SH-SY5Y (cell line): ENCODE measurements around the gene ATP6V0D1.

Experiments used
- GATA2 ChIP-seq: IDR thresholded peaks from 2 replicates; pipeline ENCODE4 v1.6.1; 2011; ENCODE audit warnings: mild to moderate bottlenecking, low read depth, low read length
- GATA3 ChIP-seq: IDR thresholded peaks from 2 replicates; pipeline ENCODE4 v1.6.1; 2011; ENCODE audit warnings: low read depth, mild to moderate bottlenecking, low read length, moderate library complexity

Gene ATP6V0D1

DNA sequence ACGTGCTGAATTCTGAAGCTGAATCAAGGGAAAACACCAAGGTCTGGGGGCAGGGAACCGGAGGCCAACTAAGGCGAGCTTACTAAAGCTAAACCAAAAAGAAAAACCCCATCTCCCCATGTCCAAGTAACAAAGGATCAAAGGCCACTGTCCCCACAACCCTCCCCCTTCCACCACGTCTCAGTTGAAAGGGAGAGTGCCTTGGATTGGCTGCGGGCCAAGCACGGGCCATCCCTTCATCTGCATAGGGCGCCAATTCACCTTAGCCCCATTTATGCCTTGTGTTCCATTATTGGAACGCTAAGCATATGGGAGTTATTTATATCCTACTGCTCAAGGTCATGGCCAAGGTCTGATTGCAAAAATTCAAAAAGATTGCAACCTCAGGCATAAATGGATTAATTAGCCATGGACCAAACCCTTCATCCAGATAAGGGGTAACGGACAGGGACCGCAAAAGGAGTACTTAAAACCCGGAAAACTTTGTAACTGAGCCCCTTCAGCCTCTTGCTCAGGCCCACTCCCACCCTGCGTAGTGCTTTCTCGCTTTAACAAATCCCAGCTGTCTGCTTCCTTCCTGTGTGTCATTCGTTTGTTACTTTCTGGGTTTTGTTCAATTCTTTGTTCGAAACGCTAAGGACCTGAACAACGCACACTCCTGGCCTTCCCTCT is 740 bp upstream of the ATP6V0D1 start:
- TF ChIP-seq GATA3, result no peak
- TF ChIP-seq GATA2, result no peak

DNA sequence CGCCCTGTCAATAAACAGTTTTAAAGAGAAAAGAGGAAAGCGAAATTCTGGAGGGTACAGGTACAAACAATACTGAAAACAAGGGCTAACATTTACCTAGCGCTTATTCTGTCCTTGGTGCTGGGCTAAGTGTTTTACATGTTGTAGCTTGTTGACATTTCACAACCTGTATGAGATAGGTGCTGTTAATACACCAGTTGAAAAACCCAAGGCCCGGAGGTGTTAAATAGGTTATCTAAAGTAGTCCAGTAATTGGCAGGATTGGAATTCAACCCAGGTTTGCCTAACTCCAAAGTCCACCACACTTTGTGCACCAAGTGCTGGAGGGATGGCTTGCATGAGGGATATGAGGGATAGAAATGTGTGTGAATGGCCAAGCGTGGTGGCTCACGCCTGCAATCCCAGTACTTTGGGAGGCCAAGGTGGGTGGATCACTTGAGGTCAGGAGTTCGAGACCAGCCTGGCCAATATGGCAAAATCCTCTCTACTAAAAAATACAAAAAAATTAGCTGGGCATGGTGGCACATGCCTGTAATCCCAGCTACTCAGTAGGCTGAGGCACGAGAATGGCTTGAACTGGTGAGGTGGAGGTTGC is 2.9 kb downstream of the ATP6V0D1 start:
- no peak for TF ChIP-seq GATA3
- no peak for TF ChIP-seq GATA2

DNA sequence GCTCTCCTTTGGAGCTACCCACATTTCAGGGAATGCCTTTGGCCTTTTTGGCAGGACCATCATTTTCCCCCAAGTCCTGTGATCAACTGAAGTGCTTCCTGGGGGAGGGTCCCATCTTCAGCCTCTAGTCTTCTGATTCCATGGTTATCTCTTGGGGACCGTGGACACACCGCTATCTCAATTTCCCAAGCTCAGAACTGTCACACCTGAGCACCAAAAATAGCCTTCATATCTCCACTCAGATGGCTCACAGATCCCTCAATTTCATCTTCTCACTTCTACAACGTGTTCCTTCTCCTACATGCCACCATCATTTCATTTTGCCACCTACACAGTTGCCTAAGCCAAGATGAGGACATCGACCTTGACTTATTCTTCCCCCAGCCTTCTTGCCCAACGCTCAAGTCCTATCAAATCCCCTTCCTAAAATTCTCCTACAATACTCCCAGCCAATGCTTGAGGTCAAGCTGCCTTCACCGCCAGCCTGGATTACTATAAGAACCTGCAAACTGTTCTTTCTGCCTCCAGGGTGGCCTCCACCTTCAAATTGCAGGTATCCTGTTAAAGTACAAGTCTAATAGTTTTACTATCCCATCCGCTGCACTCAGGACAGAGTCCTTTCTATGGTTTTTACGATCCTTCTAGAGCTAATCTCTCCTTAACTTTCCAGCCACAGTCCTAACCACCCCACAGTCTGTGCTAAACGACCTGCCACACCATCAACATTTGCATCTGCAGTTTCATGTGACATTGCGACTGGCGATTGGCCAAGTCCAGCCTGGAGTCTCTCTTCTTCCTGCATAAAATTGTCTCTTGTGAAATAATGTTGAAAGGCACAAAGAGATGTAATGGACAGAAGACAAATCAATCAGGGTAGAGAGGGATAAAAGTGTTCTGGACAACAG is 6.2 kb downstream of the ATP6V0D1 start:
- TF ChIP-seq GATA2 (no peak), GATA3 (no peak)

DNA sequence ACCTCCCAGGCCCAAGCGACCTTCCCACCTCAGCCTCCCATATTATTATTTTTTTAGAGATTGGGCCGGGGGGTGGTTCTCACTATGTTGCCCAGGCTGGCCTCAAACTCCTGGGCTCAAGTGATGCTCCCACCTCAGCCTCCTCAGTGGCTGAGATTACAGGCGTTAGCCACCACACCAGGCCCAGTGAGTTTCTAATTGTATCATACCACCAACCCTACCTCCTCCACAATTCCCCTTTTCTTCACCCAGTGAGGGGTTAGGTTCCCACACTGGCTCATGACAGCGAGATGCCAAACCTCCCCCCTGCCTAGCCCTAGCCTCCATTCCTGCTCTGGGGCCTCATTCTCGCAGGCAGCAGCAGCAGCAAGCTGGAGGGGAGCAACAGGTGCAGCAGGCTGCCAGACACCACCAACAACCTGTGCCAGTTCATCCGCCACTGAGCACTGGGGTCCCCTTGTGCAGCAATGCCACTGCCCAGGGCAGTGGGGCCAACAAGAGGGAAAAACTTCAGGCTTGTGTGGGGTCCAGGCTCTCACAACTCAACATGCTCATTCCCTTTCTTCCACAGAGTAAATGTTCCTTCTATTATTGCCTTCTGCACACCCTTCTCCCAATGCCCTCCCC is 9.1 kb downstream of the ATP6V0D1 start:
- no peak for TF ChIP-seq GATA3
- TF ChIP-seq GATA2, result no peak

DNA sequence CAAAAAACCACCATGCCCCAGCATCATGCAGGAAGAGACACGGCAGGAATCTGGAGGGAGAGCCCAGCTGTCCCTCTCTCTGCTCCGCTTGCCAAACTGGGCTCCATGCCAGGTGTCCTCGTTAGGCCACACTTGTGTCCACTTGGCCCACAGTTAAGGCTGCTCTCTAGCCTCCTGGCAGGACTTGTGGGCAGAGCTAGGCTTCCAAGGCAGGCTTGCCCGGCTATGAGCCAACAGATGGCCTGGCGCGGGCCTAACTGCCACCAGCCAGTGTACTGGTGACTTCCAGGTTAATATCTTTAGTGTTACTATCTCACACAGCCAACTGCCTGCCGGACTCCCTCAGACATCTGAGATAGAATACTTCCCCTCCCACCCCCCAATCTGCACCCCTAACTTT is 10.6 kb downstream of the ATP6V0D1 start:
- no peak for TF ChIP-seq GATA2
- no peak for TF ChIP-seq GATA3

DNA sequence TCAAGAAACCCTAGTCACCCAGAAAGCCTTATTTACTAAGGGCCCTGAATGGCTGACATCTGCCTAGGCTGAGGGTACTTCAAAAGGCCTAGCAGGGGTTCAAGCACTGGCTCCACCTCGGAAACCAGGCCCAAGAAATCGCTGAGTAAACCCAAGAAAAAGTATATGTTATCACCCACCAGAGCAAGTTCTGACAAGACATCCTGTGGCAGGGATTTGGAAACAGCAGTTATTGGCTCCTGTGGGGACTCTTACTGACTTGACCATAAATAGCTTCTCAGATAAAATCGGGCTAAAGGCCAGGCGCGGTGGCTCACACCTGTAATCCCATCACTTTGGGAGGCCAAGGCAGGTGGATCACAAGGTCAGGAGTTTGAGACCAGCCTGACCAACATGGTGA is 12.2 kb downstream of the ATP6V0D1 start:
- TF ChIP-seq GATA2 (no peak), GATA3 (no peak)

DNA sequence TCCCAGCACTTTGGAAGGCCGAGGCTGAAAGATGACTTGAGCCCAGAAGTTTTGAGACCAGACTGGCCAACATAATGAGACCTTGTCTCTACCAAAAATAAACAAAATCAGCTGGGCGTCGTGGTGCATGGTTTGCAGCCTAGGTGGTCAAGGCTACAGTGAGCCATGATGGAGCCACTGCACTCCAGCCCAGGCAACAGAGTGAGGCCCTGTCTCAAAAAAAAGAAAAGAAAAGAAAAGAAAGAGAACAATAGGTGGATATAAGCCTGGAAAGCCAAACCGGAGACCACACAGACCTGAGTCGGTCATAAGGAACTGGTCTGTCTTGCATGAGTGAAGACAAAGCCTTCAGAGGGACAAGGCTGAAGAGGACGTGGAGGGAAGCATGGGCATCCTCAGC is 14.4 kb downstream of the ATP6V0D1 start:
- no peak for TF ChIP-seq GATA3
- no peak for TF ChIP-seq GATA2

DNA sequence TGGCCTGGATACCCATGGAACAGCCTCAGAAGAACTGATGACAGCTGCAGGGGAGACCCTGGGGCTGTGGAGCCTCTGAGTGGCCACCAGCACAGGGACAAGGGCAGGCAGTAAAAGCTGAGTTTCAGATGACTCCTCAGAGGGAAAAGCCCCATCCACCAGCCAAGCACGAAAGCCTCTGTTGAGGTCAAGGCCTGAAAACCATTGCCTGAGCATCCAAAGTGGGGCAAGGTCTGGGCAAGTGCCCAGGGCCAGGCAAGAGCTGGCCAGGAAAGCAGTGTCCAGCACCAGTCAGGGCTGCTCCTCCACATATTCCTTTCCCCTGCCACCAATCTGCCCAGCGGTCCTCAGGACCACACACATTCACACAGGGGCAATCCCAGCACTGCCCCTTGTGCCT is 16.4 kb downstream of the ATP6V0D1 start:
- TF ChIP-seq GATA2, result no peak
- no peak for TF ChIP-seq GATA3

DNA sequence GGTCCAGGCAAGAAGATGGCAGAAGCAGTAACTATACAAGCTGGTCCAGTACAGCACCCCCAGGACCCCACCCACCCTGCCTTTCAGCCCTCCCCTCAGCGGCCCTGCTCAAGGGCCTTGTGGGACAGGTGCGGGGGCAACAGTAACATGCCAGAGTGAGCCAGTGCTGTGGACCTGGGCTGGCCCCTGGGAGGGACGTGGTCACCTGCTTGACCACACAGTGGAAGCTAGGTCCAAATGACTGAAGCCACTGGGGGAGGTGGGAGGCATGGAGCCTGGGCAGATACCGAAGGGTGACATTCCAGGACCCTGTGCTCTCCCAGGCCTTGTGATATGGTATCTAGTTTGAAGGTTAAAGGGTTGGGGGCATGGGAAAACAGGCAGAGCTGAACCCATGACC is 17.3 kb downstream of the ATP6V0D1 start:
- TF ChIP-seq GATA2 (no peak), GATA3 (no peak)

DNA sequence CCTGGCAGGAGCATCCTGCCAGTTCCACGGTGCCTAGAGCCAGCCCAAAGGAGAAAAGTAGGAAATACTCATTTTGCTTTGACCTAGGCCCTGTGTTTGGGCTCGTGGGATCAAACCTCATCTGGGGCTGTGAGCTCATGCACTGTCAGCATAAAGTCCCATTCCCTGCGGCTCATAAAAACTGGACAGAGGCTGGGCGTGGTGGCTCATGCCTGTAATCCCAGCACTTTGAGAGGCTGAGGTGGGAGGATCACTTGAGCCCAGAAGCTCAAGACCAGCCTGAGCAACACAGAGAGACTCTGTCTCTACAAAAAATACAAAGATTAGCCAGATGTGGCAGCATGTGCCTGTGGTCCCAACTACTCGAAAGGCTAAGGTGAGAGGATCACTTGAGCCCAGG is 17.9 kb downstream of the ATP6V0D1 start:
- TF ChIP-seq GATA2, result no peak
- TF ChIP-seq GATA3, result no peak

DNA sequence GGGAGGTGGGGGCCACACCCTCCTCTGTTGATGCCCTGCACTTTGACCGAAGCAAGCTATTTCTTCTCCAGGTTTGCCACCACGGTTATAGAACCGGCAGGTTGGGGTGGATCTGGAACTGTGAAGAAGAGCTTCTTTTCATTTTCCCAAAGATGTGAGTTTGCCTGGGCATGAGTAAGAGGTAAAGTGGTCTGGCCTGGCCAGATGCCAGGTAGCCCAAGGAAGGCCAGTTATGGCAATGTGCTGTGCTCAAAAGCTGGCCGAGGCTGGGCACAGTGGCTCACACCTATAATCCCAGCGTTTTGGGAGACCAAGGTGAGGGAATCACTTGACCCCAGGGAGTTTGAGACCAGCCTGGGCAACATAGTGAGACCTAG is 18.7 kb downstream of the ATP6V0D1 start:
- TF ChIP-seq GATA2, result no peak
- no peak for TF ChIP-seq GATA3

DNA sequence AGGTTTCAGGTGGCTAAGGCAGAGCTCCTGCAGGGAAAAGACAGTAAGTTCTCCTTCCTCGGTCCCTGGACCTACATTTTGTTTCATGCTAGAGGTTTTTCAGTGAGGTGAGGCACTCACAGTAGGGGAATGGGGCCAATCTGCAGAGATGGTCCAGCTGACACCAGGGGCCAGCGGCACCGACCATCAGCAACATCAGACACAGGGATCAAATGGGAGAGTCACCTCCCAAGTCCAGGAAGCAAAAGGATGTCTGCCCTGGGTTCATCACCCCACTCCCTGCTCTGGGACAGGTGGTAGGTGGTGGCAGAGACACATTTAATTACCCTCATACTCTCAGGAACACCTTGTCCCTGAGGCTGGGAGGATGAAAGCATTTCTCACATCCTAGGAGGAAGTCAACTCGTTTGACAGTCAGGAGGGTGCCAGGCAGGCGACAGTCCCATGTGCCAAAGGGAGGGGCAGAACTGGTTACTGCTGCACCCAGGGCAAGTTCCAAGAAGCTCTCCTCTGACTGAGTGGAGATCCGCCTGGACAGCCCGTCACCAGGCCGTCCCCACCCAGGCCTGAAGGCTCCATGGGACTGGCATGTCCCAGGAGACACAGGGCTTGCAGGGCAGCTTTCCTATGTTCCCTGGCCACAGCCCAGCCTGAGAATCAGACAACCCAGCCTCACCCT is 19.2 kb downstream of the ATP6V0D1 start:
- TF ChIP-seq GATA3, result no peak
- TF ChIP-seq GATA2, result no peak

DNA sequence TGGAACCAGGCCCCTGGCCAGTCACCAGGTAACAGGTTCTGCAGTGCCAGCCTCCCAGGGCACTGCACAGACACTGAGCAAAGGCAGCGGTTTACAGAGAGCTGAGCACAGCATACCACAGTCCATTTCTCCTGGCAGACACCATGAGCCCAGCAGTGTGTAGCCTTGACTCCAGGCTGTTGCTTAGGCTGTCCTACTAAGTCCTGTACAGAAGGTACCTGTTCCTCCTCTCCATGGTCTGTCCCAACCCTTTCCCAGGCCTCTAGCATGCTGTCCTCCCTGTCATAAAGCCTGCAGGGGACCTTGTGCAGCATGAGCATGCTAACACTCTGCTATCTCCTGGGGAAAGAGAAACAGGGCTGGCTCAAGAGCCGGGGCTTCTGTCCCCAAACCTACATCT is 20.0 kb downstream of the ATP6V0D1 start:
- TF ChIP-seq GATA3, result no peak
- no peak for TF ChIP-seq GATA2

DNA sequence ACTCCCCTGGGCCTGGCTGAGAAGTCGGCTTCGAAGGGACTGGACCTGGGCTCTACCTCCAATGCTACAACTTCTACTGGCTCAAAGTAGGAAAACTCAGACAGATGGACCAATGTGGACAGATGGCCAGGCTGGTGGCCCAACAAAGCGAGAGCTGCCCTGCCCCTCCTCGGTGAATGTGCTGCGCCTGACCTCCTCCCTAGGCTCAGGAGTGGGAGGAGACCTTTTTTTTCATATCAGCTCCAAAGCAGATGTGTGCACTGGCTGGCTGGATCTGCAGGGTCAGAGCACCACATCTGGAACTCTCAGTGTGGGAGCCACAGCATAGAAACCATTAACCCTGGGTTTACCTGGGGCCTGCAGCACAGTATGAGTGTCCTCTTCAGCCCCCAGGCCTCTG is 20.8 kb downstream of the ATP6V0D1 start:
- TF ChIP-seq GATA2, result no peak
- TF ChIP-seq GATA3, result no peak
